GM19395 (cell line): Measurements from ENCODE around the gene RNF4.

Source experiments
- ATAC-seq: cut with Tn5 transposase; IDR thresholded peaks from one replicate; pipeline ENCODE4 v1.9.1; 2021; ENCODE audit warnings: mild to moderate bottlenecking, moderate library complexity; ENCODE audit not compliant: unreplicated experiment

The RNF4 gene

GRCh38 chr4:2437475-2438215 is 31.3 kb upstream of the RNF4 start:
- ATAC-seq: no peak

- ATAC-seq: no peak
These were observed 29.8 kb upstream of the RNF4 start for GRCh38 chr4:2438822-2439718.

GRCh38 chr4:2441393-2442174 is 27.3 kb upstream of the RNF4 start:
- ATAC-seq: peak; percentile 69

GRCh38 chr4:2442175-2442993 is 26.5 kb upstream of the RNF4 start:
- no peak for ATAC-seq

GRCh38 chr4:2443061-2443730 is 25.7 kb upstream of the RNF4 start:
- ATAC-seq: no peak

- no peak for ATAC-seq
These were observed 24.8 kb upstream of the RNF4 start for GRCh38 chr4:2443956-2444740.

- no peak for ATAC-seq
These were observed 23.8 kb upstream of the RNF4 start for GRCh38 chr4:2445130-2445529.

- no peak for ATAC-seq
These were observed 23.3 kb upstream of the RNF4 start for GRCh38 chr4:2445571-2445970.

GRCh38 chr4:2446656-2447564 is 22.0 kb upstream of the RNF4 start:
- ATAC-seq: no peak

GRCh38 chr4:2448589-2448988 is 20.3 kb upstream of the RNF4 start:
- ATAC-seq: no peak

GRCh38 chr4:2449051-2449450 is 19.9 kb upstream of the RNF4 start:
- ATAC-seq: no peak

GRCh38 chr4:2449511-2450392 is 19.2 kb upstream of the RNF4 start:
- ATAC-seq: no peak

- no peak for ATAC-seq
These were observed 18.4 kb upstream of the RNF4 start for GRCh38 chr4:2450394-2451035.

GRCh38 chr4:2451036-2451520 is 17.8 kb upstream of the RNF4 start:
- ATAC-seq: no peak

GRCh38 chr4:2451821-2452785 is 16.8 kb upstream of the RNF4 start:
- no peak for ATAC-seq
